Stomach (tissue), 9 donors: ENCODE results near the gene ACBD4. TPM values are rescaled to one million over a fixed set of nuclear protein-coding genes. Genes with fewer than 3 reads are reported as not detected.

Experiments
- DNase-seq, 2 donors: peaks; one replicate each; pipeline versions ENCODE4 v3.0.0 to v3.0.0-alpha.2; 2013 to 2019
- H3K27ac ChIP-seq, 5 donors: fragments of 200-600 bp in 4 of 5; sonication (generic) in 4 of 5; one replicate each; pipeline ENCODE4 v1.5.1; 2013 to 2019; ENCODE audit warnings: mild to moderate bottlenecking in 1 of 5, moderate library complexity in 1 of 5
- H3K27me3 ChIP-seq, 3 donors: fragments of 200-600 bp; sonication (generic); one replicate each; pipeline ENCODE4 v1.5.1; 2017 to 2019; ENCODE audit warnings: mixed run types in 1 of 3
- H3K36me3 ChIP-seq, 4 donors: fragments of 200-600 bp; sonication (generic); 1 replicate in 3 of 4; 2 replicates in 1 of 4; pipeline ENCODE4 v1.5.1; 2016 to 2019
- H3K4me1 ChIP-seq, 4 donors: fragments of 200-600 bp; sonication (generic); one replicate each; pipeline ENCODE4 v1.5.1; 2016 to 2019
- H3K4me3 ChIP-seq, 4 donors: fragments of 200-600 bp; sonication (generic) in 3 of 4; one replicate each; pipeline ENCODE4 v1.5.1; 2016 to 2019; ENCODE audit warnings: mild to moderate bottlenecking in 1 of 4
- H3K9me3 ChIP-seq, 4 donors: fragments of 200-600 bp; sonication (generic); one replicate each; pipeline ENCODE4 v1.5.1; 2016 to 2019
- EP300 ChIP-seq: sonication (generic); formaldehyde crosslinking; IDR thresholded peaks from one replicate; pipeline ENCODE4 v1.6.1; 2017; ENCODE audit warnings: antibody characterized with exemption
- POLR2A ChIP-seq, 4 donors: fragments of 450-650 bp; IDR thresholded peaks; one replicate each; pipeline ENCODE4 v1.6.1; 2016; ENCODE audit warnings: antibody characterized with exemption in 4 of 4, control low read depth in 2 of 4, mild to moderate bottlenecking in 1 of 4, moderate library complexity in 1 of 4
- POLR2AphosphoS5 ChIP-seq, 3 donors: sonication (generic); formaldehyde crosslinking; IDR thresholded peaks; one replicate each; pipeline ENCODE4 v1.6.1; 2016; ENCODE audit warnings: antibody characterized with exemption in 3 of 3
- WGBS, 5 donors: extraction: QIAGEN DNeasy Blood & Tissue Kit in 3 of 5; methylation state at CpG; one replicate each; pipeline versions ENCODE4 v1.1.5 to v1.1.7; 2013 to 2018; 5-methylcytosine and 5-hydroxymethylcytosine counted together
- intact Hi-C: fragments of 100-400 bp; cut with DNase I; formaldehyde crosslinking; loops from one replicate; pipeline ENCODE4 v1.15.1; 2023; ENCODE audit warnings: low total_unique reads
- polyA plus RNA-seq, 3 donors: library from polyadenylated mRNA; stranded (reverse); fragments of 200-250 nt; gene quantifications; one replicate each; pipeline ENCODE4 v1.2.3, GENCODE V29; 2013
- total RNA-seq, 5 donors: library from RNA; depleted of rRNA; stranded (reverse); fragments of >200 nt; gene quantifications; one replicate each; pipeline versions ENCODE4 v1.1.0 to v1.2.3, GENCODE V29; 2014 to 2016
- TF ChIP-seq, protein P1 (sequence below), 7 experiments: fragments of 450-650 bp in 4 of 7; fragments of 200-600 bp in 3 of 7; sonication (generic) in 3 of 7; IDR thresholded peaks; one replicate each; pipeline ENCODE4 v1.5.1; 2016 to 2019; ENCODE audit warnings: antibody characterized with exemption in 7 of 7, control low read depth in 2 of 7, mild to moderate bottlenecking in 1 of 7
- donor health status: healthy with polysubstance abuse.
- donor health status: Bipolar disorder and iron deficiency.
- donor health status: healthy.

Gene ACBD4
- total and polyA plus RNA-seq, 8 donors: 4.6 to 24.6 (median 17.1) TPM

DNA sequence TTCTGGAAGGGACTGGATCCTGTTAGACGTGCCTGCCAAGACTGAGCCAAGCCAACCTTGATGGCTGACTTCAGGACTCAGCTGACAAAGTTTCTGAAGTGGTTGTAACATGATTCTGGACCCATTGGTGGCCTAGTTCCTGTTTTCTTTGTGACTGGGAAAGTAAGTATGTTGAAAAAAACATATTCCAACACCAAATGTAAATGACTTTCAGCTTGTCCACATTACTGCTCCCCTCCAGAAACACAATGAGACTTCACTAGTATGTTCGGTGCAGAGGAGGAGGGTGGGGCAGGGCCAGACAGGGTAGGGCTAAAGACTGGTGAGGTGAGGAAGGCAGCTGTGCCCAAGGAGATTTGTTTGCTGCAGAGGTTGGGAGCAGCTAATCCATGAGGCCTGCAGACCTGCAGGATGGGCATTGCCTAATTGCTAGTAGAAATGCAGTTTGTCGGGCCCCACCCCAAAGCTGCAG is 47.9 kb upstream of the ACBD4 start:
- Histone ChIP-seq H3K4me3 (no peak overlapping the region), H3K27me3 (no peaks in the 10 kb centered on the region), H3K27ac (no peak overlapping the region), H3K36me3 (peaks cover 72 to 100% (median 98%) of the 10 kb centered on the region in 4 donors), H3K4me1 (peaks cover 11 to 38% (median 19%) of the 10 kb centered on the region in 4 donors), H3K9me3 (no peaks in the 10 kb centered on the region)
- DNase-seq: no peak
- 52 to 79% (median 64%) methylated on average over 3 of the region's 3 CpGs for WGBS, 5 donors
- no peak for TF ChIP-seq POLR2AphosphoS5 (IDR thresholded peaks at IDR 0.05)
- intact Hi-C loops: no loop called here

DNA sequence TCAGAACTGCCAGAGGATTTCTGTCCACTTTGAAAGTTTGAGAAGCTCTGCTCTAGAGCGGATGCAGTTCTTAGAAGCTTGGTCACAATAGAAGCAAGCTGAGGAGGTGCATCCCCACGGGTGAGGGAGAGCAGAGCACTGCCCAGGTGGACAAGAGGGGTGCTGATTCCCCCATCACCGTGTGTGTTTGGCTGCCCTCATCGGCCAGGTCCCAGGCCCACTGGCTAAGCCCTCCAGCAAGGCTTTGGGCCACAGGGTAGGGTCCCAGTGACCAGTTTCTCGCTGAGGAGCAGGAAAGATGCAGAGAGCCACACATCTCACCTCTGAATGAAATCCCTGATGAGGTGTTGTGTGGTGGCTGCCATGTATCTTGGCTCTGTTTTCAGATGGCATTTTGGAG is 47.5 kb upstream of the ACBD4 start:
- peaks cover 14 to 43% (median 23%) of the 10 kb centered on the region in 4 donors for H3K4me1 ChIP-seq
- DNase-seq: no peak
- intact Hi-C loops: no loop called here
- peaks cover 68 to 100% (median 97%) of the 10 kb centered on the region in 4 donors for H3K36me3 ChIP-seq
- H3K27me3 ChIP-seq: no peaks in the 10 kb centered on the region
- H3K27ac ChIP-seq: no peak overlapping the region
- WGBS, 5 donors: 89 to 95% (median 92%) methylated on average over 5 of the region's 5 CpGs
- TF ChIP-seq, protein P1, sequence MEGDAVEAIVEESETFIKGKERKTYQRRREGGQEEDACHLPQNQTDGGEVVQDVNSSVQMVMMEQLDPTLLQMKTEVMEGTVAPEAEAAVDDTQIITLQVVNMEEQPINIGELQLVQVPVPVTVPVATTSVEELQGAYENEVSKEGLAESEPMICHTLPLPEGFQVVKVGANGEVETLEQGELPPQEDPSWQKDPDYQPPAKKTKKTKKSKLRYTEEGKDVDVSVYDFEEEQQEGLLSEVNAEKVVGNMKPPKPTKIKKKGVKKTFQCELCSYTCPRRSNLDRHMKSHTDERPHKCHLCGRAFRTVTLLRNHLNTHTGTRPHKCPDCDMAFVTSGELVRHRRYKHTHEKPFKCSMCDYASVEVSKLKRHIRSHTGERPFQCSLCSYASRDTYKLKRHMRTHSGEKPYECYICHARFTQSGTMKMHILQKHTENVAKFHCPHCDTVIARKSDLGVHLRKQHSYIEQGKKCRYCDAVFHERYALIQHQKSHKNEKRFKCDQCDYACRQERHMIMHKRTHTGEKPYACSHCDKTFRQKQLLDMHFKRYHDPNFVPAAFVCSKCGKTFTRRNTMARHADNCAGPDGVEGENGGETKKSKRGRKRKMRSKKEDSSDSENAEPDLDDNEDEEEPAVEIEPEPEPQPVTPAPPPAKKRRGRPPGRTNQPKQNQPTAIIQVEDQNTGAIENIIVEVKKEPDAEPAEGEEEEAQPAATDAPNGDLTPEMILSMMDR (IDR thresholded peaks at IDR 0.05): no peak
- TF ChIP-seq POLR2A (IDR thresholded peaks at IDR 0.05) (no peak), EP300 (no peak), POLR2AphosphoS5 (IDR thresholded peaks at IDR 0.05) (no peak)
- no peak overlapping the region for H3K4me3 ChIP-seq
- H3K9me3 ChIP-seq: no peaks in the 10 kb centered on the region

DNA sequence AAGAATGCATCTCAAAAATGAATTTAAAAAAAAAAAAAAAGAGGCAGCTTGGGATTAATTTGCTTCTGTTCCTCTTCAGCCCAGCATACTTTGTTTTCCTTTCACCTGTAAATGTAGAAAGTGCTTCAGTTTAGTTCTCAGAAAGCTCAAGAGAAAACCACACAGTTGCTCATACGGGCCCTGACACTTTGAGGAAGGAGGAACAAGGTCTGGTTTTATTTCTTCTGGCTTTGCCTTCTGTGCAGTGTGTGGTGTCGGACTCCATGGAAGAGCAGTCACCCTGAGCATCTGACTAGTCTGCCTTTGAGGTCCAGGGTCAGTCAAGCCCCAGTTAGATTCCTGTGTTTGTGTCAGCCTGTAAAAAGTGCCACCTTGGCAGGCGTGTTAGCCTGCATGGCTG is 46.7 kb upstream of the ACBD4 start:
- H3K27me3 ChIP-seq: no peaks in the 10 kb centered on the region
- peak overlapping the region in 1 of 5 donors; percentile 86 for H3K27ac ChIP-seq
- H3K4me3 ChIP-seq: no peak overlapping the region
- no peaks in the 10 kb centered on the region for H3K9me3 ChIP-seq
- H3K4me1 ChIP-seq: peaks cover 21 to 50% (median 30%) of the 10 kb centered on the region in 4 donors
- TF ChIP-seq POLR2A (IDR thresholded peaks at IDR 0.05): no peak
- WGBS, 5 donors: 81 to 88% (median 84%) methylated on average over 3 of the region's 3 CpGs
- intact Hi-C loops: no loop called here
- no peak for DNase-seq
- peaks cover 65 to 100% (median 97%) of the 10 kb centered on the region in 4 donors for H3K36me3 ChIP-seq

- intact Hi-C loops: no loop called here
- TF ChIP-seq POLR2AphosphoS5 (IDR thresholded peaks at IDR 0.05) (no peak), EP300 (no peak), POLR2A (IDR thresholded peaks at IDR 0.05) (no peak)
- TF ChIP-seq, protein P1 (IDR thresholded peaks at IDR 0.05): no peak
These were observed 44.8 kb upstream of the ACBD4 start for GRCh38 chr17:45090711-45091110.

GRCh38 chr17:45091778-45092425 is 43.6 kb upstream of the ACBD4 start:
- Histone ChIP-seq H3K27me3 (no peaks in the 10 kb centered on the region), H3K4me1 (peaks cover 28 to 65% (median 43%) of the 10 kb centered on the region in 4 donors), H3K9me3 (no peaks in the 10 kb centered on the region), H3K36me3 (peaks cover 72 to 100% (median 97%) of the 10 kb centered on the region in 4 donors), H3K4me3 (no peak overlapping the region), H3K27ac (peak overlapping the region; percentile 9 to 86 (median 85))
- 85 to 92% (median 88%) methylated on average over 11 of the region's 11 CpGs for WGBS, 5 donors
- TF ChIP-seq, protein P1 (IDR thresholded peaks at IDR 0.05): no peak
- TF ChIP-seq POLR2AphosphoS5 (IDR thresholded peaks at IDR 0.05) (no peak), POLR2A (IDR thresholded peaks at IDR 0.05) (no peak), EP300 (no peak)
- intact Hi-C loops: no loop called here
- no peak for DNase-seq

More at GRCh38 chr17:45090711-45091110, 44.8 kb upstream of the ACBD4 start:
- H3K4me1 ChIP-seq: peaks cover 28 to 59% (median 41%) of the 10 kb centered on the region in 4 donors
- no peaks in the 10 kb centered on the region for H3K27me3 ChIP-seq
- H3K27ac ChIP-seq: peak overlapping the region in 3 of 5 donors; percentile 47 to 86 (median 84)
- 73 to 82% (median 76%) methylated on average over 3 of the region's 3 CpGs for WGBS, 5 donors
- no peak overlapping the region for H3K4me3 ChIP-seq
- H3K9me3 ChIP-seq: no peaks in the 10 kb centered on the region
- peaks cover 70 to 100% (median 97%) of the 10 kb centered on the region in 4 donors for H3K36me3 ChIP-seq
- DNase-seq: no peak
